Measurements from ENCODE around the gene S100A1.

S100A1 gene

DNA sequence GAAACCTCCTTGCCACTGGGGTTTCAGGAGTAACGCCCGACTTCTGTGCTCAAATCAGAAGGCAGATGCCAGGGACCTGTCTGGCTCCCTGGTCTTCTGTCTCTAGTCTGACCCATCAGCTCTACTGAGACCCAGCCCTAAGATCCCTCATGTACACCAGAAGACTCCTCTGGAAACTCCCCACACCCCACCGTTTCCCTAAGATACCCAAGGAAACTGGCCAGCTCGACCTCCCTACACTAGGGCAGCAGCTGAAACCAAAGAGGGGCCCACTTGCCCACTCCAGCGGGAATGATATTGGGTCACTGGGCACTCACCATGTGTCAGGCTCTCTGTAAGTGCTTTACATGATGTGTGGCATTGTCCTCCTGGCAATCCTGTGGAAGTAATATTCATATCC is 14.8 kb upstream of the S100A1 start:
- in situ Hi-C loops (cut with MboI; ENCODE audit: low sequenced_read_pairs, unreplicated experiment) = no loop called here
- DNase-seq (ENCODE audit: low spot score) = no peak
- TF ChIP-seq, protein P1, sequence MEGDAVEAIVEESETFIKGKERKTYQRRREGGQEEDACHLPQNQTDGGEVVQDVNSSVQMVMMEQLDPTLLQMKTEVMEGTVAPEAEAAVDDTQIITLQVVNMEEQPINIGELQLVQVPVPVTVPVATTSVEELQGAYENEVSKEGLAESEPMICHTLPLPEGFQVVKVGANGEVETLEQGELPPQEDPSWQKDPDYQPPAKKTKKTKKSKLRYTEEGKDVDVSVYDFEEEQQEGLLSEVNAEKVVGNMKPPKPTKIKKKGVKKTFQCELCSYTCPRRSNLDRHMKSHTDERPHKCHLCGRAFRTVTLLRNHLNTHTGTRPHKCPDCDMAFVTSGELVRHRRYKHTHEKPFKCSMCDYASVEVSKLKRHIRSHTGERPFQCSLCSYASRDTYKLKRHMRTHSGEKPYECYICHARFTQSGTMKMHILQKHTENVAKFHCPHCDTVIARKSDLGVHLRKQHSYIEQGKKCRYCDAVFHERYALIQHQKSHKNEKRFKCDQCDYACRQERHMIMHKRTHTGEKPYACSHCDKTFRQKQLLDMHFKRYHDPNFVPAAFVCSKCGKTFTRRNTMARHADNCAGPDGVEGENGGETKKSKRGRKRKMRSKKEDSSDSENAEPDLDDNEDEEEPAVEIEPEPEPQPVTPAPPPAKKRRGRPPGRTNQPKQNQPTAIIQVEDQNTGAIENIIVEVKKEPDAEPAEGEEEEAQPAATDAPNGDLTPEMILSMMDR (IDR thresholded peaks at IDR 0.05; ENCODE audit: borderline replicate concordance, control extremely low read depth, extremely low read depth, insufficient read depth, missing control alignments) = no peak

DNA sequence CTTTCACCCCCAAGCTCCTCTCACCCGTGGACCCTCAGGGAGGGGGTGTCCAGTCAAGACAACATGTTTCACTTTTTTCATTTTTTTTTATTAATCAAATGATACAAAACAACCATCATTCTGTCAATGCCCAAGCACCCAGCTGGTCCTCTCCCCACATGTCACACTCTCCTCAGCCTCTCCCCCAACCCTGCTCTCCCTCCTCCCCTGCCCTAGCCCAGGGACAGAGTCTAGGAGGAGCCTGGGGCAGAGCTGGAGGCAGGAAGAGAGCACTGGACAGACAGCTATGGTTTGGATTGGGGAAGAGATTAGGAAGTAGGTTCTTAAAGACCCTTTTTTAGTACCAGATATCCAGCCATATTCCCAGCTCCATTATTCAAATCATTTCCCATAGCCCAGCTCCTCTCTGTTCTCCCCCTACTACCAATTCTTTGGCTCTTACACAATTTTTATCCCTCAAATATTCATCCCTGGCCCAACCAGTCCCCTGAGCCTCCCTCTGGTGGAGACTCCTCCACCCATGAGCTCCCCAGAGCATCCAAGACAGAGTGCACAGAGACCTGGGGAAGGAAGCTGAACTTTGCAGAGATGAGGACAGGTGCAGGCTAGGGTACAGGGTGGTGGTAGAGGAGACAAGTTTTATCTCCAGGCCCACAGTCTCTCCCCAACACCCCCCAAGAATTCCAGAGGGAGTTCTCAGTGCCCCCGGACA is 13.9 kb upstream of the S100A1 start:
- in situ Hi-C loops (cut with MboI; ENCODE audit: low sequenced_read_pairs, unreplicated experiment) = no loop called here
- TF ChIP-seq, protein P1 (IDR thresholded peaks at IDR 0.05; ENCODE audit: borderline replicate concordance, control extremely low read depth, extremely low read depth, insufficient read depth, missing control alignments) = no peak
- DNase-seq (ENCODE audit: low spot score) = no peak

DNA sequence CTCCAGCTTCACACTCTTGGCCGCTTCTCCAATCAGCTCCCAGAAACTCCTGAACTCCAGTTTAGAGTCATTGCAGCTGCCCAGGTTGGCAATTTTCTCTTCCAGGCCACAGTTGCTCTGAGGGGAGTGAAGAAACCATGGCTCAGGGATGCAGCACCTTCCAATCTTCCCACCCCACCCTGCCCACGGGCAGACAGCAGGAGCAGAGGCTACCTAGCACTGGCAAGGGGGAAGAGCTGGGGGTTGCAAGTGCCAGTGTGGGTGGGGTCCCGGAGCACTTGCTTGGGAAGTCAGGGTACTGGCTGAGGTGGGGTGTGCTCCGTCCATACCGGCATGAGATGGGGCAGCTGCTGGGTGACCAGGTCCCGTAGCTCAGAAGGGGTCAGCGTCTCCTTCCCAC is 13.3 kb upstream of the S100A1 start:
- no peak for DNase-seq (ENCODE audit: low spot score)
- TF ChIP-seq, protein P1 (IDR thresholded peaks at IDR 0.05; ENCODE audit: borderline replicate concordance, control extremely low read depth, extremely low read depth, insufficient read depth, missing control alignments) = no peak
- in situ Hi-C loops (cut with MboI; ENCODE audit: low sequenced_read_pairs, unreplicated experiment) = no loop called here

DNA sequence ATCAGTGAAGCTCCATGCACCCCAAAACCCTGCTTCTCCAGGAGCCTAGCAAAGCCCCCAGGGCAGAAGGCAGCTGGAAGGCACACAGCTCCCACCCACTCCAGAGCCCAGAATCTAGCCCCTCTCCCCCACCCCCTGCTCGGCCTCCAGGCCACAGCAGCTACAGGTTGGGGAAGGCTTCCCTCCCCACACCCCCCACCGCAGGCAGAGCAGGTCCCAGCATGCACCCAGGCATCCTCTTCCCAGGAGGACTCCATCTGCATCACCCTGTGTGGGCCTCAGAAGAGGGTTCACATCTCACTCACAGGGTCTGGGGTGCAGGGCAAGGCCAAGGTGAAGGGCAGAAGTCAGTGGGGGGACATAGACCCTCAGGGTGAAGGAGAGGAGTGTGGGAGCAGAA is 12.8 kb upstream of the S100A1 start:
- in situ Hi-C loops (cut with MboI; ENCODE audit: low sequenced_read_pairs, unreplicated experiment) = no loop called here
- no peak for DNase-seq (ENCODE audit: low spot score)
- TF ChIP-seq, protein P1 (IDR thresholded peaks at IDR 0.05; ENCODE audit: borderline replicate concordance, control extremely low read depth, extremely low read depth, insufficient read depth, missing control alignments) = no peak

DNA sequence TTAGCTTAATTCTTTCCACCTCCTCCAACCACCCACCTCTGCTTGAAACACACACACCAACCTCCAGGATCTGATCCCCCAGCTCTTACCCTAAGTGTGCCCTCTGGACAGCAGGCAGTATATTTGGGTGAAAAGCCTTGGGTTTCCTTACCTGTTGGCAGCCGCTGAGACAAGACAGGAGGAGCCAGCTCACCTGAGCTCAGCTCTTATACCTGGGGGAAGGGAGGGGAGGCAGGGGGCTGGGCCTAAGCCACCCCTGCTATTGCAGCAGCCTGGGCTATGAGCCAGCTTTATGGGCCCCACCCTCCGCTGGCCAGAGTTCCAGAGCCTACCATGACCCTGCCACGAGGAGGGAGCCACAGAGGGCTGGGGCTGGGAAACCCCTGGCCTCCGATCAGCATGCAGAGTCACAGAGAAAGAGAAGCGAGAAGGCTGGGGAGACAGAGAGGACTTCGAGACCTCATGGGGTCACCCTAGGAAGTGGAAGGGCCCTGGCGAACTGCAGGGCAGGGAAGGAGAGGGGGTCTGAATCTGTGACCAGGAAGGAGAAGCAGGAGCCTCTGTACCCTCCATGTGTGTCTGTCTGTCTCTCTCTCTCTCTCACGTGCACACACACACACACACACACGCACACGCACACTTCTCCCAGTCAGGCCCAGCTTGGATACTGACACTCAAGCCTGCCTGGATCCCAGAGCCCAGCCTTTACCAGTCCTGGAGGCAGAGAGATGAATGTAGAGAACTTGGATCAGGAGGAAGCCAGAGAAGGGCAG is 11.9 kb upstream of the S100A1 start, which contains the start of gene S100A14:
Gene S100A14 (minus strand): TSS at position 182 of the 773 bp plus-strand sequence. CDS start 467 bp downstream, outside the sequence.
- TF ChIP-seq, protein P1 (IDR thresholded peaks at IDR 0.05; ENCODE audit: borderline replicate concordance, control extremely low read depth, extremely low read depth, insufficient read depth, missing control alignments) = no peak
- in situ Hi-C loops (cut with MboI; ENCODE audit: low sequenced_read_pairs, unreplicated experiment) = no loop called here
- DNase-seq (ENCODE audit: low spot score) = peak; percentile 47

DNA sequence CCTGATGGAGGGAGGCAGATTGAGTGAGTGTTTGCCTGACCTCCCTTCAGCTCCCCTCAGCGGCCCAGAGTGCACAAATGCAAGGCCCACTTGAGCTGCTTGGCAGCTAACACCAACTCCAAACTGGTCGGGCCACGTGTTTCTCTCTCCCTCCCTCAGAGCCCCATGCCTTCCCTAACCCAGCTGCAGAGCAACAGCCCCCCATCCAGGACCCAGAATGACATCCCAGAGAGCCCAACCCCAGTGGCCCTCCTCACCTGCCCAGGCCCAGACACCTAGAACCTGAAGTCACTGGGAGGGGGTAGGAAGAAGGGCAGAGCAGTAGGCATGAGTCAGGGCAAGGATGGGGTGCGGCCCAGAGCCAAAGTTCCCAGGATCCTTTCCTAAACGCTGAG is 11.3 kb upstream of the S100A1 start:
- in situ Hi-C loops (cut with MboI; ENCODE audit: low sequenced_read_pairs, unreplicated experiment) = no loop called here
- TF ChIP-seq, protein P1 (IDR thresholded peaks at IDR 0.05; ENCODE audit: borderline replicate concordance, control extremely low read depth, extremely low read depth, insufficient read depth, missing control alignments) = no peak
- peak; percentile 18 for DNase-seq (ENCODE audit: low spot score)
